Dermis blood vessel endothelial cell (primary cell): ENCODE measurements around the gene ARHGAP45. TPM values are rescaled to one million over a fixed set of nuclear protein-coding genes. Genes with fewer than 3 reads are reported as not detected.
A peak's percentile ranks its signal among the peaks of the same experiment; 100 is the strongest.
"Not testable (repeated sequence)": the region's sequence is repeated elsewhere in the genome, so short reads cannot be mapped to it uniquely, and the experiment has no call there.

ENCODE experiments used
- DNase-seq: peaks from one replicate; pipeline ENCODE4 v3.0.0; 2010
- total RNA-seq: library from RNA; depleted of rRNA; stranded (reverse); fragments of >200 nt; gene quantifications from 2 replicates; pipeline ENCODE4 v1.2.3, GENCODE V29; 2014

Gene ARHGAP45
- total RNA-seq, 1 donor from 2014 or later = 40.3 TPM

- no peak for DNase-seq
Measured at GRCh38 chr19:1118999-1119398, 52.0 kb downstream of the ARHGAP45 start.

GRCh38 chr19:1119475-1120217 lies 52.7 kb downstream of the ARHGAP45 start:
- DNase-seq = no peak

- DNase-seq = no peak
Measured at GRCh38 chr19:1121395-1121794, 54.4 kb downstream of the ARHGAP45 start.

- DNase-seq = no peak
Measured at GRCh38 chr19:1122021-1122971, 55.3 kb downstream of the ARHGAP45 start.

- DNase-seq = peak; percentile 90
Measured at GRCh38 chr19:1122972-1123363, 56.0 kb downstream of the ARHGAP45 start.

- no peak for DNase-seq
Measured at GRCh38 chr19:1123381-1123780, 56.4 kb downstream of the ARHGAP45 start.

- no peak for DNase-seq
Measured at GRCh38 chr19:1123885-1124677, 57.1 kb downstream of the ARHGAP45 start.

- DNase-seq = peak; percentile 83
Measured at GRCh38 chr19:1125601-1126467, 58.9 kb downstream of the ARHGAP45 start.

- DNase-seq = no peak
Measured at GRCh38 chr19:1126984-1127760, 60.2 kb downstream of the ARHGAP45 start.

- DNase-seq = no peak
Measured at GRCh38 chr19:1128106-1128505, 61.1 kb downstream of the ARHGAP45 start.

- not testable (repeated sequence) for DNase-seq
Measured at GRCh38 chr19:1129084-1129483, 62.1 kb downstream of the ARHGAP45 start.

GRCh38 chr19:1129535-1129934 lies 62.6 kb downstream of the ARHGAP45 start:
- DNase-seq = no peak

GRCh38 chr19:1130771-1131717 lies 64.1 kb downstream of the ARHGAP45 start:
- peak; percentile 40 for DNase-seq

- peak; percentile 94 for DNase-seq
Measured at GRCh38 chr19:1131718-1132551, 65.0 kb downstream of the ARHGAP45 start.

- DNase-seq = no peak
Measured at GRCh38 chr19:1132552-1133383, 65.8 kb downstream of the ARHGAP45 start.

GRCh38 chr19:1133471-1133929 lies 66.5 kb downstream of the ARHGAP45 start:
- peak; percentile 36 for DNase-seq

- no peak for DNase-seq
Measured at GRCh38 chr19:1134431-1134830, 67.5 kb downstream of the ARHGAP45 start.

GRCh38 chr19:1135454-1135853 lies 68.5 kb downstream of the ARHGAP45 start:
- DNase-seq = no peak
